Mucosa of descending colon (tissue), 3 donors: ENCODE measurements around the gene RALGAPB. TPM values are rescaled to one million over a fixed set of nuclear protein-coding genes. Genes with fewer than 3 reads are reported as not detected.

ENCODE experiments used
- ATAC-seq: fragments of 200-7000 bp; cut with Tn5 transposase; one replicate; pipeline ENCODE4 v1.9.1; 2020; ENCODE audit warnings: mild to moderate bottlenecking, moderate library complexity
- DNase-seq, 3 donors: peaks; one replicate each; pipeline ENCODE4 v3.0.0-alpha.2; 2020
- H3K36me3 ChIP-seq: fragments of 200-600 bp; one replicate; pipeline ENCODE4 v1.8.0; 2021; ENCODE audit warnings: low read depth, mild to moderate bottlenecking
- H3K4me1 ChIP-seq: fragments of 200-600 bp; one replicate; pipeline ENCODE4 v1.8.0; 2021; ENCODE audit warnings: low read depth, mild to moderate bottlenecking
- H3K4me3 ChIP-seq: fragments of 200-600 bp; one replicate; pipeline ENCODE4 v1.8.0; 2021; ENCODE audit warnings: mild to moderate bottlenecking
- H3K9me3 ChIP-seq: fragments of 200-600 bp; one replicate; pipeline ENCODE4 v1.8.0; 2021; ENCODE audit warnings: mild to moderate bottlenecking
- CTCF ChIP-seq: fragments of 200-600 bp; IDR thresholded peaks from one replicate; pipeline ENCODE4 v1.8.0; 2022; ENCODE audit warnings: antibody characterized with exemption, mild to moderate bottlenecking
- intact Hi-C, 2 donors: fragments of 100-400 bp; cut with DNase I in 1 of 2; cut with micrococcal nuclease in 1 of 2; formaldehyde crosslinking; loops; one replicate each; pipeline versions ENCODE4 v1.11.0 to v1.11.1; 2022; cut with DNase I, micrococcal nuclease
- total RNA-seq, 3 donors: library from RNA; stranded (reverse); fragmentation: NEBNext Ultra II Directional in 2 of 3; extraction: Animal tissue kit (Norgen Biotek cat#: 25700) in 2 of 3; gene quantifications; one replicate each; pipeline versions ENCODE4 v1.2.1 to v1.2.4, GENCODE V29; 2021 to 2023
- donor health status: DM: no; HTN: no; CAD: no; lungs with moderate emphysema.
- donor health status: DM: no; HTN: no; CAD: no.
- donor health status: DM: no; HTN: yes; CAD: no.

Gene RALGAPB
- total RNA-seq, 3 donors from 2014 or later: 37.7 to 44.1 (median 43.0) TPM

- Histone ChIP-seq H3K4me3 (no peak overlapping the region), H3K4me1 (peaks cover 18% of the 10 kb centered on the region), H3K36me3 (no peaks in the 10 kb centered on the region), H3K9me3 (no peaks in the 10 kb centered on the region)
- ATAC-seq (no peak), DNase-seq (no peak)
- TF ChIP-seq CTCF: no peak
- intact Hi-C loops: no loop called here
These were observed 1.4 kb upstream of the RALGAPB start for GRCh38 chr20:38471245-38471644.

- no peaks in the 10 kb centered on the region for H3K36me3 ChIP-seq
- H3K4me3 ChIP-seq: peak overlapping the region; percentile 6
- DNase-seq (no peak), ATAC-seq (peak; percentile 18)
- intact Hi-C loops: no loop called here
- H3K9me3 ChIP-seq: no peaks in the 10 kb centered on the region
- no peak for TF ChIP-seq CTCF
- H3K4me1 ChIP-seq: peaks cover 18% of the 10 kb centered on the region
These were observed 593 bp upstream of the RALGAPB start for GRCh38 chr20:38471987-38472512.

GRCh38 chr20:38473367-38473795, 738 bp downstream of the RALGAPB start:
- Histone ChIP-seq H3K4me1 (peaks cover 18% of the 10 kb centered on the region), H3K9me3 (no peaks in the 10 kb centered on the region), H3K36me3 (no peaks in the 10 kb centered on the region), H3K4me3 (peak overlapping the region; percentile 78)
- ATAC-seq (peak; percentile 14), DNase-seq (no peak)
- TF ChIP-seq CTCF: no peak
- intact Hi-C loops: no loop called here

- ATAC-seq (no peak), DNase-seq (no peak)
- Histone ChIP-seq H3K4me1 (peaks cover 12% of the 10 kb centered on the region), H3K36me3 (no peaks in the 10 kb centered on the region), H3K9me3 (no peaks in the 10 kb centered on the region), H3K4me3 (no peak overlapping the region)
- no peak for TF ChIP-seq CTCF
- intact Hi-C loops: no loop called here
These were observed 5.1 kb downstream of the RALGAPB start for GRCh38 chr20:38477747-38478146.

GRCh38 chr20:38479596-38479995, 7.0 kb downstream of the RALGAPB start:
- Histone ChIP-seq H3K4me3 (no peak overlapping the region), H3K9me3 (no peaks in the 10 kb centered on the region), H3K36me3 (no peaks in the 10 kb centered on the region), H3K4me1 (no peaks in the 10 kb centered on the region)
- ATAC-seq: no peak
- no peak for DNase-seq
- intact Hi-C loops: no loop called here
- no peak for TF ChIP-seq CTCF

GRCh38 chr20:38485041-38485440, 12.4 kb downstream of the RALGAPB start:
- no peak for DNase-seq
- H3K36me3 ChIP-seq: no peaks in the 10 kb centered on the region
- TF ChIP-seq CTCF: no peak
- no peaks in the 10 kb centered on the region for H3K9me3 ChIP-seq
- ATAC-seq: no peak
- no peaks in the 10 kb centered on the region for H3K4me1 ChIP-seq
- intact Hi-C loops: no loop called here
- no peak overlapping the region for H3K4me3 ChIP-seq
